Measurements from ENCODE around the gene SLC35F3.

The SLC35F3 gene

GRCh38 chr1:233972951-233973635, 68.6 kb downstream of the SLC35F3 start:
- in situ Hi-C loops (cut with MboI; ENCODE audit: low pct_unique_long_range_greater_than_20kb, low sequenced_read_pairs, unreplicated experiment), result no loop called here
- no peak for DNase-seq (ENCODE audit: low spot score)
- TF ChIP-seq CTCF (IDR thresholded peaks at IDR 0.05; ENCODE audit: extremely low read depth, insufficient read depth, missing control alignments), result no peak

- no peak for DNase-seq (ENCODE audit: low spot score)
- TF ChIP-seq CTCF (IDR thresholded peaks at IDR 0.05; ENCODE audit: extremely low read depth, insufficient read depth, missing control alignments), result no peak
- in situ Hi-C loops (cut with MboI; ENCODE audit: low pct_unique_long_range_greater_than_20kb, low sequenced_read_pairs, unreplicated experiment), result no loop called here
These were observed 71.0 kb downstream of the SLC35F3 start for GRCh38 chr1:233975486-233975885.

- TF ChIP-seq CTCF (IDR thresholded peaks at IDR 0.05; ENCODE audit: extremely low read depth, insufficient read depth, missing control alignments), result no peak
- in situ Hi-C loops (cut with MboI; ENCODE audit: low pct_unique_long_range_greater_than_20kb, low sequenced_read_pairs, unreplicated experiment), result no loop called here
- no peak for DNase-seq (ENCODE audit: low spot score)
These were observed 76.7 kb downstream of the SLC35F3 start for GRCh38 chr1:233981042-233981675.

GRCh38 chr1:233982827-233983518, 78.5 kb downstream of the SLC35F3 start:
- DNase-seq (ENCODE audit: low spot score), result no peak
- TF ChIP-seq CTCF (IDR thresholded peaks at IDR 0.05; ENCODE audit: extremely low read depth, insufficient read depth, missing control alignments), result no peak
- in situ Hi-C loops (cut with MboI; ENCODE audit: low pct_unique_long_range_greater_than_20kb, low sequenced_read_pairs, unreplicated experiment), result no loop called here

GRCh38 chr1:233983811-233984210, 79.3 kb downstream of the SLC35F3 start:
- no peak for TF ChIP-seq CTCF (IDR thresholded peaks at IDR 0.05; ENCODE audit: extremely low read depth, insufficient read depth, missing control alignments)
- no peak for DNase-seq (ENCODE audit: low spot score)
- in situ Hi-C loops (cut with MboI; ENCODE audit: low pct_unique_long_range_greater_than_20kb, low sequenced_read_pairs, unreplicated experiment), result no loop called here

- TF ChIP-seq CTCF (IDR thresholded peaks at IDR 0.05; ENCODE audit: extremely low read depth, insufficient read depth, missing control alignments), result no peak
- in situ Hi-C loops (cut with MboI; ENCODE audit: low pct_unique_long_range_greater_than_20kb, low sequenced_read_pairs, unreplicated experiment), result no loop called here
- no peak for DNase-seq (ENCODE audit: low spot score)
These were observed 84.7 kb downstream of the SLC35F3 start for GRCh38 chr1:233988963-233989696.
